Measurements from ENCODE around the gene ZNF628. TPM values are rescaled to one million over a fixed set of nuclear protein-coding genes. Genes with fewer than 3 reads are reported as not detected.
A peak's percentile ranks its signal among the peaks of the same experiment; 100 is the strongest.

ZNF628 gene
- total and polyA plus RNA-seq, 2 of the 4 experiments (the other 2 are of a cell fraction) = 0.18 to 1.9 TPM

DNA sequence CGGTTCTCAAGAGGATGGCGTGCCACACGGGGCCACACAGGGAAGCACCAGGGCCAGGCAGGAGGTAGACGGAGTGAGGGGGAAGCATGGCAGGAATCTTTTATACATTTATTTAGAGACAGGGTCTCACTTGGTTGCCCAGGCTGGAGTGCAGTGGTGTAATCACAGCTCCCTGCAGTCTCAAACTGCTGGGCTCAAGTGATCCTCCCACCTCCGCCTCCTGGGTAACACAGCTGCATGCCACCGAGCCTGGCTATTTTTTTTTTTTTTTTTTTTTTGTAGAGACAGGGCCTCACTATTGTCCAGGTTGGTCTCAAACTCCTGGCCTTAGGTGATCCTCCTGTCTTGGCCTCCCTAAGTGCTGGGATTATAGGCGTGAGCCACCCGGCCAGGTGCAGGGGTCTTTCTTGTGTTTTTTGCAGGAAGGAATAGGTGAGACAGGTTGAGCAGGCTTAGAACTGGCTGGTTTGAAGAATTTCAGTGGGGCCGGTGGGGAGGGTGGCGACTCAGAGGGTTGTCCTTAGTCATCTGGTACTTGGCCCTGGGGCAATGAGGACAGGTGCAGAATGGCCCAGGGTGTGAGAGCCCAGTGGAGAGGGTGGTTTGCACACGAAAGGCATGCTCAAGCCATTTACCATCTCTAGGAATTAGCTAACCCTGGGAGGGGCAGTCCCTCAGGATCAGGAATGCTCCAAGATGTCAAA is 19.4 kb downstream of the ZNF628 start:
- H2BK120ac ChIP-seq (ENCODE audit: low read depth, low read length) = no peak overlapping the region
- H2BK20ac ChIP-seq (ENCODE audit: low read depth, low read length) = no peak overlapping the region
- peaks cover 16% of the 10 kb centered on the region for H3K4me1 ChIP-seq (ENCODE audit: control insufficient read depth, insufficient read depth, low read length)
- BruUV-seq (replicated peaks) = no TSS peak
- H3K79me1 ChIP-seq (ENCODE audit: low read depth in 1 of 2, low read length in 2 of 2) = peaks cover 0 to 17% of the 10 kb centered on the region in 2 experiments
- intact Hi-C loops (cut with micrococcal nuclease) (no loop called here), dilution Hi-C loops (cut with HindIII; ENCODE audit: low sequenced_read_pairs, unreplicated experiment) (no loop called here), in situ Hi-C loops (cut with MboI; ENCODE audit: low sequenced_read_pairs) (loop anchor here (25.0 kb wide), 1 partner anchor 1033 kb away; the partner anchor contains the start of genes CDC42EP5 and LENG9)
- no peak overlapping the region for H2AK9ac ChIP-seq (replicated peaks; ENCODE audit: low read depth, low read length, poor library complexity)
- no peak overlapping the region for H3K56ac ChIP-seq (ENCODE audit: extremely low read depth, insufficient read depth, low read length)
- ATAC-seq (ENCODE audit: low read depth) = no peak
- no peak for DNase-seq
- H2AFZ ChIP-seq (replicated peaks; ENCODE audit: low read length, poor library complexity) = no peak overlapping the region
- no peak overlapping the region for H2BK15ac ChIP-seq (ENCODE audit: low read depth, low read length)
- H3K27me3 ChIP-seq (ENCODE audit: control insufficient read depth, insufficient read depth, low read length) = no peaks in the 10 kb centered on the region
- H3K4ac ChIP-seq (ENCODE audit: low read depth, low read length) = no peak overlapping the region
- H4K91ac ChIP-seq (ENCODE audit: insufficient read depth, low read depth, low read length) = no peak overlapping the region
- no peak overlapping the region for H4K8ac ChIP-seq (ENCODE audit: low read depth in 2 of 2, low read length in 2 of 2)
- no peak overlapping the region for H3K23ac ChIP-seq (ENCODE audit: low read depth, low read length)
- peaks cover 3% of the 10 kb centered on the region for H3K9me1 ChIP-seq (ENCODE audit: insufficient read depth, low read length)
- H3K36me3 ChIP-seq (ENCODE audit: control insufficient read depth, insufficient read depth, low read length) = peaks cover 13% of the 10 kb centered on the region; the same call in 1 of the 2 replicates
- TF ChIP-seq MAZ (IDR thresholded peaks at IDR 0.05; ENCODE audit: borderline replicate concordance, low read depth, low read length) (no peak), MAFK (IDR thresholded peaks at IDR 0.05; ENCODE audit: low read depth, low read length) (no peak), FOS (IDR thresholded peaks at IDR 0.05; ENCODE audit: low read depth, low read length) (no peak), BHLHE40 (IDR thresholded peaks at IDR 0.05; ENCODE audit: low read depth, low read length) (no peak), RAD21 (IDR thresholded peaks at IDR 0.05; ENCODE audit: low read length) (no peak), RFX5 (IDR thresholded peaks at IDR 0.05; ENCODE audit: low read depth, low read length) (no peak), SMC3 (IDR thresholded peaks at IDR 0.05; ENCODE audit: low read depth, low read length) (no peak), RCOR1 (IDR thresholded peaks at IDR 0.05; ENCODE audit: insufficient replicate concordance, low read length) (no peak), CHD1 (IDR thresholded peaks at IDR 0.05; ENCODE audit: low read depth, low read length) (no peak), CEBPB (IDR thresholded peaks at IDR 0.05; ENCODE audit: low read depth, low read length) (no peak)
- TF ChIP-seq, protein P1, sequence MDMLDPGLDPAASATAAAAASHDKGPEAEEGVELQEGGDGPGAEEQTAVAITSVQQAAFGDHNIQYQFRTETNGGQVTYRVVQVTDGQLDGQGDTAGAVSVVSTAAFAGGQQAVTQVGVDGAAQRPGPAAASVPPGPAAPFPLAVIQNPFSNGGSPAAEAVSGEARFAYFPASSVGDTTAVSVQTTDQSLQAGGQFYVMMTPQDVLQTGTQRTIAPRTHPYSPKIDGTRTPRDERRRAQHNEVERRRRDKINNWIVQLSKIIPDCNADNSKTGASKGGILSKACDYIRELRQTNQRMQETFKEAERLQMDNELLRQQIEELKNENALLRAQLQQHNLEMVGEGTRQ (IDR thresholded peaks at IDR 0.05; ENCODE audit: low read depth, low read length) = no peak
- TF ChIP-seq, protein P2, sequence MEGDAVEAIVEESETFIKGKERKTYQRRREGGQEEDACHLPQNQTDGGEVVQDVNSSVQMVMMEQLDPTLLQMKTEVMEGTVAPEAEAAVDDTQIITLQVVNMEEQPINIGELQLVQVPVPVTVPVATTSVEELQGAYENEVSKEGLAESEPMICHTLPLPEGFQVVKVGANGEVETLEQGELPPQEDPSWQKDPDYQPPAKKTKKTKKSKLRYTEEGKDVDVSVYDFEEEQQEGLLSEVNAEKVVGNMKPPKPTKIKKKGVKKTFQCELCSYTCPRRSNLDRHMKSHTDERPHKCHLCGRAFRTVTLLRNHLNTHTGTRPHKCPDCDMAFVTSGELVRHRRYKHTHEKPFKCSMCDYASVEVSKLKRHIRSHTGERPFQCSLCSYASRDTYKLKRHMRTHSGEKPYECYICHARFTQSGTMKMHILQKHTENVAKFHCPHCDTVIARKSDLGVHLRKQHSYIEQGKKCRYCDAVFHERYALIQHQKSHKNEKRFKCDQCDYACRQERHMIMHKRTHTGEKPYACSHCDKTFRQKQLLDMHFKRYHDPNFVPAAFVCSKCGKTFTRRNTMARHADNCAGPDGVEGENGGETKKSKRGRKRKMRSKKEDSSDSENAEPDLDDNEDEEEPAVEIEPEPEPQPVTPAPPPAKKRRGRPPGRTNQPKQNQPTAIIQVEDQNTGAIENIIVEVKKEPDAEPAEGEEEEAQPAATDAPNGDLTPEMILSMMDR (conservative IDR thresholded peaks at IDR 0.05; ENCODE audit: low read depth, low read length) = no peak
- TF ChIP-seq, protein P3, sequence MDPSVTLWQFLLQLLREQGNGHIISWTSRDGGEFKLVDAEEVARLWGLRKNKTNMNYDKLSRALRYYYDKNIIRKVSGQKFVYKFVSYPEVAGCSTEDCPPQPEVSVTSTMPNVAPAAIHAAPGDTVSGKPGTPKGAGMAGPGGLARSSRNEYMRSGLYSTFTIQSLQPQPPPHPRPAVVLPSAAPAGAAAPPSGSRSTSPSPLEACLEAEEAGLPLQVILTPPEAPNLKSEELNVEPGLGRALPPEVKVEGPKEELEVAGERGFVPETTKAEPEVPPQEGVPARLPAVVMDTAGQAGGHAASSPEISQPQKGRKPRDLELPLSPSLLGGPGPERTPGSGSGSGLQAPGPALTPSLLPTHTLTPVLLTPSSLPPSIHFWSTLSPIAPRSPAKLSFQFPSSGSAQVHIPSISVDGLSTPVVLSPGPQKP (IDR thresholded peaks at IDR 0.05; ENCODE audit: borderline replicate concordance, low read depth, low read length) = no peak
- H3K4me2 ChIP-seq (ENCODE audit: low read depth, low read length) = no peak overlapping the region
- no peak overlapping the region for H3K14ac ChIP-seq (replicated peaks; ENCODE audit: low read depth, low read length)
- 0 out of 2 replicates have a peak overlapping the region, but pooled peaks have one; percentile 36 for H2AK5ac ChIP-seq (ENCODE audit: low read depth, low read length)
- H4K5ac ChIP-seq (ENCODE audit: low read depth, low read length) = no peak overlapping the region
- no peak overlapping the region for H3K27ac ChIP-seq (ENCODE audit: insufficient read depth, low read length)
- no peak overlapping the region for H3K4me3 ChIP-seq (ENCODE audit: insufficient read depth, low read depth, low read length)
- no peak overlapping the region for H3K18ac ChIP-seq (ENCODE audit: low read depth, low read length)
- ChIA-PET POLR2A (ENCODE audit: unreplicated experiment) (no interaction called here), CTCF (interaction anchor here (0.8 to 1.1 kb wide), 2 partner anchors 8 to 137 kb away, joined by 4 to 8 read pairs; no protein-coding TSS in a partner anchor)
- no peaks in the 10 kb centered on the region for H4K20me1 ChIP-seq (ENCODE audit: insufficient read depth, low read length)
- no peaks in the 10 kb centered on the region for H3K9me3 ChIP-seq (ENCODE audit: control insufficient read depth, insufficient read depth, low read length)
- 93% methylated on average over 3 of the region's 11 CpGs; no CpG with 5 or more reads in 1 of the 2 experiments for WGBS, 2 experiments (ENCODE audit: extremely low coverage in 2 of 2, insufficient read length in 1 of 2)
- no peak overlapping the region for H3K9ac ChIP-seq (ENCODE audit: low read depth, low read length)
- no peak overlapping the region for H2BK5ac ChIP-seq (ENCODE audit: low read depth, low read length, poor library complexity, severe bottlenecking)
